Caco-2 (cell line): ENCODE results near the gene FAM83B. TPM values are rescaled to one million over a fixed set of nuclear protein-coding genes. Genes with fewer than 3 reads are reported as not detected.

ENCODE experiments used
- BruUV-seq: library from RNA; stranded (reverse); fragments of 400-500 nt; replicated peaks from 2 replicates; lab custom pipeline; 2021; lab: Mats Ljungman, UMichigan
- CTCF ChIA-PET: fragments of 300-600 bp; sonication (Branson Sonifier 250); formaldehyde crosslinking; loops from one replicate; lab custom pipeline; 2022; ENCODE audit warnings: antibody characterized with exemption; lab: Charles Lee
- POLR2A ChIA-PET: fragments of 300-600 bp; sonication (Branson Sonifier 250); formaldehyde crosslinking; loops from one replicate; lab custom pipeline; 2022; ENCODE audit warnings: antibody characterized with exemption; lab: Charles Lee
- DNase-seq, 2 experiments: peaks; one replicate each; pipeline versions ENCODE4 v3.0.0 to v3.0.0-alpha.2; 2020 to 2022
- H3K27me3 ChIP-seq: replicated peaks from 2 replicates; pipeline ENCODE4 v1.6.0; 2011; ENCODE audit warnings: low read length; ENCODE audit not compliant: control insufficient read depth, insufficient read depth
- H3K36me3 ChIP-seq: 2 replicates; pipeline ENCODE4 v1.5.1; 2011; ENCODE audit warnings: low read length; ENCODE audit not compliant: control insufficient read depth, insufficient read depth
- H3K4me1 ChIP-seq: fragments of 250-450 bp; sonication (Bioruptor Pico); 2 replicates; pipeline ENCODE4 v1.5.1; 2020; ENCODE audit warnings: mild to moderate bottlenecking
- H3K4me3 ChIP-seq: 2 replicates; pipeline ENCODE4 v1.5.1; 2011; ENCODE audit warnings: low read depth, mild to moderate bottlenecking, control low read depth, low read length
- H3K9me3 ChIP-seq: fragments of 250-450 bp; sonication (Bioruptor Pico); 2 replicates; pipeline ENCODE4 v1.5.1; 2020; ENCODE audit warnings: mild to moderate bottlenecking, moderate library complexity
- H3K27ac Mint-ChIP-seq: one replicate; pipeline ENCODE4 v1.8.0; 2022; ENCODE audit warnings: mixed read lengths; ENCODE audit not compliant: unreplicated experiment
- H3K27me3 Mint-ChIP-seq: one replicate; pipeline ENCODE4 v1.8.0; 2022; ENCODE audit warnings: mixed read lengths; ENCODE audit not compliant: insufficient read depth, unreplicated experiment
- H3K36me3 Mint-ChIP-seq: one replicate; pipeline ENCODE4 v1.8.0; 2022; ENCODE audit warnings: mild to moderate bottlenecking, mixed read lengths; ENCODE audit not compliant: insufficient read depth, unreplicated experiment
- H3K4me1 Mint-ChIP-seq: one replicate; pipeline ENCODE4 v1.8.0; 2022; ENCODE audit warnings: low read depth, mixed read lengths; ENCODE audit not compliant: unreplicated experiment
- H3K4me3 Mint-ChIP-seq: one replicate; pipeline ENCODE4 v1.8.0; 2022; ENCODE audit warnings: mild to moderate bottlenecking, moderate library complexity, mixed read lengths; ENCODE audit not compliant: unreplicated experiment
- H3K9me3 Mint-ChIP-seq: one replicate; pipeline ENCODE4 v1.8.0; 2022; ENCODE audit warnings: mixed read lengths; ENCODE audit not compliant: unreplicated experiment
- intact Hi-C: fragments of 100-400 bp; cut with micrococcal nuclease; formaldehyde crosslinking; loops from one replicate; pipeline ENCODE4 v1.10.0; 2022; ENCODE audit not compliant: unreplicated experiment
- total RNA-seq: library from RNA; stranded (reverse); gene quantifications from 2 replicates; pipeline ENCODE4 v1.2.3, GENCODE V29; 2022
- TF ChIP-seq, protein P1 (sequence below), 2 experiments: fragments of 200-600 bp in 1 of 2; IDR thresholded peaks; 1 replicate in 1 of 2; 2 replicates in 1 of 2; pipeline versions ENCODE4 v1.5.1 to v1.8.0; 2011 to 2022; ENCODE audit warnings: antibody characterized with exemption in 1 of 2, control low read depth in 1 of 2, inconsistent platforms in 1 of 2, low read depth in 1 of 2, low read length in 1 of 2, mild to moderate bottlenecking in 1 of 2, moderate library complexity in 1 of 2; ENCODE audit not compliant: insufficient read depth in 1 of 2, severe bottlenecking in 1 of 2, unreplicated experiment in 1 of 2

FAM83B gene
- total RNA-seq, 1 experiment from 2014 or later = 16.9 TPM

DNA sequence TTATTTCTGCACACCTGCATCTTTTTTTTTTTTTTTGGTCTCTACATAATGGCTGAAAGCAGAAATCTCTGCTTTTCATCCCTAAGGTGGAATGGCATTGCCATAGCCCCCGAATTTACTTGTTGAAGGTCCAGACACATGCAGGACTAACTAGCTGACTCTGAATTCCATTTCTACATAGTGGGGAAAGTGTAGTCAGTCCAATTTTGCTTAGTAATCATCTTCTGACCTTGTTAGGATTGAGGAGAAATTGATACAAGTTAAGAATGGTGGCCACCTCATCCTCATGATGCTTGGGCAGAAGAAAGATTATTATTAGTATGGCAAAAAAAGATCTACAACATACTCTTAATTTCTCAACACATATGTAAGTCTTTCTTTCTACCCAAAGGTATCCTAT is 16.4 kb upstream of the FAM83B start:
- TF ChIP-seq, protein P1, sequence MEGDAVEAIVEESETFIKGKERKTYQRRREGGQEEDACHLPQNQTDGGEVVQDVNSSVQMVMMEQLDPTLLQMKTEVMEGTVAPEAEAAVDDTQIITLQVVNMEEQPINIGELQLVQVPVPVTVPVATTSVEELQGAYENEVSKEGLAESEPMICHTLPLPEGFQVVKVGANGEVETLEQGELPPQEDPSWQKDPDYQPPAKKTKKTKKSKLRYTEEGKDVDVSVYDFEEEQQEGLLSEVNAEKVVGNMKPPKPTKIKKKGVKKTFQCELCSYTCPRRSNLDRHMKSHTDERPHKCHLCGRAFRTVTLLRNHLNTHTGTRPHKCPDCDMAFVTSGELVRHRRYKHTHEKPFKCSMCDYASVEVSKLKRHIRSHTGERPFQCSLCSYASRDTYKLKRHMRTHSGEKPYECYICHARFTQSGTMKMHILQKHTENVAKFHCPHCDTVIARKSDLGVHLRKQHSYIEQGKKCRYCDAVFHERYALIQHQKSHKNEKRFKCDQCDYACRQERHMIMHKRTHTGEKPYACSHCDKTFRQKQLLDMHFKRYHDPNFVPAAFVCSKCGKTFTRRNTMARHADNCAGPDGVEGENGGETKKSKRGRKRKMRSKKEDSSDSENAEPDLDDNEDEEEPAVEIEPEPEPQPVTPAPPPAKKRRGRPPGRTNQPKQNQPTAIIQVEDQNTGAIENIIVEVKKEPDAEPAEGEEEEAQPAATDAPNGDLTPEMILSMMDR (IDR thresholded peaks at IDR 0.05; ENCODE audit: insufficient read depth in 1 of 2, low read depth in 1 of 2, low read length in 1 of 2, severe bottlenecking in 1 of 2, unreplicated experiment in 1 of 2) = no peak
- H3K9me3 ChIP-seq = no peaks in the 10 kb centered on the region
- H3K4me3 Mint-ChIP-seq = no peak overlapping the region
- no peaks in the 10 kb centered on the region for H3K4me1 ChIP-seq
- no peaks in the 10 kb centered on the region for H3K4me1 Mint-ChIP-seq
- H3K4me3 ChIP-seq = no peak overlapping the region
- CTCF ChIA-PET = no interaction called here
- H3K27me3 ChIP-seq = no peaks in the 10 kb centered on the region
- DNase-seq = no peak
- no TSS peak for BruUV-seq
- H3K36me3 ChIP-seq = no peaks in the 10 kb centered on the region
- H3K36me3 Mint-ChIP-seq = no peaks in the 10 kb centered on the region
- intact Hi-C loops = no loop called here
- no peak overlapping the region for H3K27ac Mint-ChIP-seq
- no peaks in the 10 kb centered on the region for H3K27me3 Mint-ChIP-seq
- POLR2A ChIA-PET = no interaction called here
- no peaks in the 10 kb centered on the region for H3K9me3 Mint-ChIP-seq

DNA sequence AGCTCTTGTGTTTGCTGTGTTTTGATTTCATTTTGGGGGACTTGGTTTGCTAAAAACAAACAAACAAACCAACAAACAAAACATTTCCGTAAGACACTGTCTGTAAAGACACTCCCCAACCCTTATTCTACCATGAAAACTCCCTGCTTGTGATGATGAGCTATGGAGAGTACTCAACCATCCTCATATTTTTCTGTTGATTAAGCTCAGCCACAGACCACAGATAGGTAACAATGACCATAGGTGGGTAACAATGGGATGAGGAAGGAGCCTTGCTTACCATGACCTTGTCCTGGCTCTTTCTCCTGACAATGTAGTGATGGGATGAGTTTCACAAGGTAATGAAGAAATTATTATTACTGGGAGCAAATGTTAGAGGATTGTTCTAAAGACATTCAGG is 11.4 kb upstream of the FAM83B start:
- ChIA-PET CTCF (interaction anchor here (0.7 to 1.0 kb wide), 2 partner anchors 25 to 494 kb away, joined by 3 read pairs; no protein-coding TSS in a partner anchor), POLR2A (no interaction called here)
- Histone ChIP-seq H3K36me3 (no peaks in the 10 kb centered on the region), H3K27me3 (no peaks in the 10 kb centered on the region), H3K4me3 (no peak overlapping the region), H3K4me1 (no peaks in the 10 kb centered on the region), H3K9me3 (no peaks in the 10 kb centered on the region)
- Mint-ChIP-seq H3K36me3 (no peaks in the 10 kb centered on the region), H3K4me1 (no peaks in the 10 kb centered on the region), H3K9me3 (no peaks in the 10 kb centered on the region), H3K27ac (no peak overlapping the region), H3K4me3 (no peak overlapping the region), H3K27me3 (no peaks in the 10 kb centered on the region)
- no peak for DNase-seq
- no TSS peak for BruUV-seq
- intact Hi-C loops = no loop called here
- TF ChIP-seq, protein P1 (IDR thresholded peaks at IDR 0.05; ENCODE audit: insufficient read depth in 1 of 2, low read depth in 1 of 2, low read length in 1 of 2, severe bottlenecking in 1 of 2, unreplicated experiment in 1 of 2) = no peak

DNA sequence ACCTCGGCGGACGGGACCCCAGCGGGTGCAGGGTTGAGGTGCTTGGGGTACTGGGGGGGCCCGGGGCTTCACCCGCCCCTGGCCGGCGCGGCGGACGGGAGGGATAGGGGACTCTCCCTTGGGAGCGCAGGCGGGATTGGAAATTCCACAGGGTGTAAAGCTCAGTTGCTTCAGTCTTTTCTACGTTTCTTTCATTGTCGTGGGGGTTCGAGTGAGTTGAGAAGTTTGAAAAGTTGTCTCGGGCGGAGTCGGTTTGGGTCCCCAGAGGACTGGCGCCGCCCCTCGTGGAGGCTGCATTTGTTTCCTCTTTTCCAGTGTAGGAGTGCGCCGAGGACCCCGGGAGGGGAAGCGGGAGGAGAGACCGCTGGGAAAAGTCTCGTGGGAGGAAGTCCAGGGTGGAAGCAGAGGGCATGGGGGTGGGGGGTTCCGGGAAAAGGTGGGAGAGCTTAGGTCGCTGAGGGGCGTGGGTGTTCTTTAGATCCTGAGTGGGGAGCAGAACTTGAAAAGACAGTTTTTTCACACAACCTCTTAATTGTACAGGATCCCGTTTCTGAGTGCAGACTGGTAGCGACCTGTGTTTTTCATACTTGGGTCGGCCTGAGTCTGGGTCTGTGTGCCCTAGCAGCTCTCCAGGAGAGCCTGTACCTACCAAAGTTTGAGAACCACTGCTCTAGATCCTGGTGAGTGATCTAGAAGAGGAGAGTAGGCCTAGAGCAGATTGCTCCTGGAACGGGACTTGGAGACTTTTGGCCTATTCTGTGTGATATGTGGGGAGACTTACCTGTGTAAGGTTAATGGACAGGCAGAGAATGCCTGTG is 495 bp downstream of the FAM83B start:
- Mint-ChIP-seq H3K4me1 (peaks cover 34% of the 10 kb centered on the region), H3K27me3 (no peaks in the 10 kb centered on the region), H3K27ac (peak overlapping the region; percentile 93), H3K36me3 (peaks cover 23% of the 10 kb centered on the region), H3K9me3 (peaks cover 10% of the 10 kb centered on the region), H3K4me3 (peak overlapping the region; percentile 98)
- Histone ChIP-seq H3K4me3 (peak overlapping the region; percentile 43), H3K9me3 (no peaks in the 10 kb centered on the region), H3K36me3 (no peaks in the 10 kb centered on the region; the same call in 1 of the 2 replicates), H3K27me3 (no peaks in the 10 kb centered on the region), H3K4me1 (peaks cover 22% of the 10 kb centered on the region)
- peak; percentile 64 to 70 for DNase-seq
- no TSS peak for BruUV-seq
- POLR2A ChIA-PET = no interaction called here
- CTCF ChIA-PET = interaction anchor here (0.6 to 1.9 kb wide), 3 partner anchors 9 to 376 kb away, joined by 4 to 6 read pairs (median 4); no protein-coding TSS in a partner anchor
- intact Hi-C loops = loop anchor here (1.0 to 2.0 kb wide), 3 partner anchors 18 to 128 kb away; no protein-coding TSS in a partner anchor
- TF ChIP-seq, protein P1 (IDR thresholded peaks at IDR 0.05; ENCODE audit: insufficient read depth in 1 of 2, low read depth in 1 of 2, low read length in 1 of 2, severe bottlenecking in 1 of 2, unreplicated experiment in 1 of 2) = no peak
